ENCODE results near the gene VPS37C.

- TF ChIP-seq FOXM1 (IDR thresholded peaks at IDR 0.05; ENCODE audit: borderline replicate concordance, low read depth) (no peak), RAD21 (IDR thresholded peaks at IDR 0.05; ENCODE audit: low read depth) (no peak), TEAD4 (IDR thresholded peaks at IDR 0.05) (no peak), REST (IDR thresholded peaks at IDR 0.05; ENCODE audit: low read depth) (no peak), TAF1 (IDR thresholded peaks at IDR 0.05; ENCODE audit: low read depth) (no peak), EP300 (IDR thresholded peaks at IDR 0.05; ENCODE audit: borderline replicate concordance) (no peak), CREB1 (IDR thresholded peaks at IDR 0.05; ENCODE audit: low read depth) (no peak), NFIC (IDR thresholded peaks at IDR 0.05) (no peak)
These were observed 10.3 kb downstream of the VPS37C start for GRCh38 chr11:61150706-61151544.
